Measurements from ENCODE around the gene RBM15. TPM values are rescaled to one million over a fixed set of nuclear protein-coding genes. Genes with fewer than 3 reads are reported as not detected.

The RBM15 gene
- total RNA-seq (10 to 100 TPM; 43.1 to 44.0 TPM), polyA plus RNA-seq (10 to 100 TPM in 1 of 3 donors, 1 to 10 TPM in 2; 6.6 to 11.0 (median 8.2) TPM), total RNA-seq (80.7 to 98.4 (median 87.1) reads per million in 6 experiments)

- no peak within 1 kb of the TSS for H3K4me3 Mint-ChIP-seq
- H3K27me3 Mint-ChIP-seq, result no peaks in the 10 kb centered on the region
- H3K9me3 Mint-ChIP-seq, result no peaks in the 10 kb centered on the region
- H3K27ac Mint-ChIP-seq, result peak within 1 kb of the TSS in 1 of 10 donors; percentile 97
- H3K4me1 Mint-ChIP-seq, result peaks cover 24 to 61% (median 58%) of the 10 kb centered on the region in 4 donors
- ATAC-seq (peak; percentile 74 to 75), DNase-seq (peak; percentile 87 to 100 (median 98))
- H3K36me3 Mint-ChIP-seq, result peaks cover 0 to 32% (median 22%) of the 10 kb centered on the region in 3 donors
- POLR2A ChIA-PET, result interaction anchor here (0.6 to 6.1 kb wide), 27 partner anchors 10 to 1247 kb away, joined by 3 to 136 read pairs (median 4); partner anchors contain the start of genes GNAI3, KCNC4, LAMTOR5 and PSMA5
These were observed at the start of gene RBM15 for GRCh38 chr1:110338886-110339406. Gene RBM15, plus strand, starts transcription at chr1:110339377. Its CDS starts 29 bp downstream, at chr1:110339406.

- Mint-ChIP-seq H3K4me1 (no peaks in the 10 kb centered on the region), H3K27me3 (peaks cover 0 to 1% (median 0%) of the 10 kb centered on the region in 5 donors), H3K9me3 (no peaks in the 10 kb centered on the region), H3K36me3 (no peaks in the 10 kb centered on the region), H3K27ac (peak overlapping the region in 1 of 10 donors; percentile 5), H3K4me3 (no peak overlapping the region)
- DNase-seq (no peak), ATAC-seq (no peak)
- POLR2A ChIA-PET, result no interaction called here
These were observed 47.7 kb upstream of the RBM15 start for GRCh38 chr1:110291241-110292030.

GRCh38 chr1:110292031-110292741 is 47.0 kb upstream of the RBM15 start:
- ATAC-seq (no peak), DNase-seq (no peak)
- Mint-ChIP-seq H3K9me3 (no peaks in the 10 kb centered on the region), H3K4me1 (no peaks in the 10 kb centered on the region), H3K27ac (peak overlapping the region in 1 of 10 donors; percentile 29), H3K36me3 (no peaks in the 10 kb centered on the region), H3K27me3 (peaks cover 0 to 1% (median 0%) of the 10 kb centered on the region in 5 donors), H3K4me3 (no peak overlapping the region)
- POLR2A ChIA-PET, result no interaction called here

GRCh38 chr1:110293601-110294104 is 45.5 kb upstream of the RBM15 start:
- POLR2A ChIA-PET, result no interaction called here

GRCh38 chr1:110294308-110294707 is 44.9 kb upstream of the RBM15 start:
- Mint-ChIP-seq H3K27me3 (peaks cover 0 to 1% (median 0%) of the 10 kb centered on the region in 5 donors), H3K27ac (no peak overlapping the region), H3K4me1 (no peaks in the 10 kb centered on the region), H3K4me3 (no peak overlapping the region), H3K36me3 (no peaks in the 10 kb centered on the region), H3K9me3 (no peaks in the 10 kb centered on the region)
- ATAC-seq (no peak), DNase-seq (no peak)
- POLR2A ChIA-PET, result interaction anchor here (0.7 kb wide), 1 partner anchor 14 kb away, joined by 5 read pairs; no protein-coding TSS in a partner anchor

More at GRCh38 chr1:110293601-110294104, 45.5 kb upstream of the RBM15 start:
- Mint-ChIP-seq H3K27me3 (peaks cover 0 to 1% (median 0%) of the 10 kb centered on the region in 5 donors), H3K9me3 (no peaks in the 10 kb centered on the region), H3K27ac (no peak overlapping the region), H3K36me3 (no peaks in the 10 kb centered on the region), H3K4me3 (no peak overlapping the region), H3K4me1 (no peaks in the 10 kb centered on the region)
- no peak for DNase-seq
- no peak for ATAC-seq

- H3K4me3 Mint-ChIP-seq, result no peak overlapping the region
- POLR2A ChIA-PET, result no interaction called here
- DNase-seq (no peak), ATAC-seq (no peak)
- H3K4me1 Mint-ChIP-seq, result no peaks in the 10 kb centered on the region
- H3K27ac Mint-ChIP-seq, result no peak overlapping the region
- H3K27me3 Mint-ChIP-seq, result peaks cover 0 to 18% (median 0%) of the 10 kb centered on the region in 5 donors
- no peaks in the 10 kb centered on the region for H3K36me3 Mint-ChIP-seq
- no peaks in the 10 kb centered on the region for H3K9me3 Mint-ChIP-seq
These were observed 40.2 kb upstream of the RBM15 start for GRCh38 chr1:110298991-110299390.

GRCh38 chr1:110300412-110301085 is 38.6 kb upstream of the RBM15 start:
- Mint-ChIP-seq H3K36me3 (no peaks in the 10 kb centered on the region), H3K4me3 (no peak overlapping the region), H3K4me1 (no peaks in the 10 kb centered on the region), H3K27ac (peak overlapping the region in 1 of 10 donors; percentile 68), H3K9me3 (no peaks in the 10 kb centered on the region), H3K27me3 (peaks cover 0 to 18% (median 0%) of the 10 kb centered on the region in 5 donors)
- POLR2A ChIA-PET, result no interaction called here
- DNase-seq (no peak), ATAC-seq (no peak)

GRCh38 chr1:110302836-110303235 is 36.3 kb upstream of the RBM15 start:
- no peak overlapping the region for H3K27ac Mint-ChIP-seq
- ATAC-seq, result no peak
- H3K36me3 Mint-ChIP-seq, result no peaks in the 10 kb centered on the region
- H3K9me3 Mint-ChIP-seq, result no peaks in the 10 kb centered on the region
- no peak overlapping the region for H3K4me3 Mint-ChIP-seq
- no peak for DNase-seq
- peaks cover 0 to 18% (median under 1%) of the 10 kb centered on the region in 5 donors for H3K27me3 Mint-ChIP-seq
- POLR2A ChIA-PET, result no interaction called here
- no peaks in the 10 kb centered on the region for H3K4me1 Mint-ChIP-seq

- POLR2A ChIA-PET, result no interaction called here
- Mint-ChIP-seq H3K27ac (peak overlapping the region in 1 of 10 donors; percentile 64), H3K4me3 (no peak overlapping the region), H3K9me3 (no peaks in the 10 kb centered on the region), H3K27me3 (peaks cover 0 to 18% (median 2%) of the 10 kb centered on the region in 5 donors), H3K4me1 (no peaks in the 10 kb centered on the region), H3K36me3 (no peaks in the 10 kb centered on the region)
- DNase-seq (no peak), ATAC-seq (no peak)
These were observed 33.2 kb upstream of the RBM15 start for GRCh38 chr1:110305900-110306420.

GRCh38 chr1:110307239-110307974 is 31.8 kb upstream of the RBM15 start:
- Mint-ChIP-seq H3K27me3 (peaks cover 0 to 11% (median 2%) of the 10 kb centered on the region in 5 donors), H3K27ac (peak overlapping the region in 1 of 10 donors; percentile 22), H3K9me3 (no peaks in the 10 kb centered on the region), H3K4me1 (peaks cover 0 to 1% (median 0%) of the 10 kb centered on the region in 4 donors), H3K4me3 (no peak overlapping the region), H3K36me3 (no peaks in the 10 kb centered on the region)
- ATAC-seq, result no peak
- POLR2A ChIA-PET, result no interaction called here
- no peak for DNase-seq

GRCh38 chr1:110308247-110308646 is 30.9 kb upstream of the RBM15 start:
- DNase-seq (no peak), ATAC-seq (no peak)
- no peaks in the 10 kb centered on the region for H3K9me3 Mint-ChIP-seq
- peak overlapping the region in 1 of 10 donors; percentile 73 for H3K27ac Mint-ChIP-seq
- POLR2A ChIA-PET, result no interaction called here
- H3K36me3 Mint-ChIP-seq, result no peaks in the 10 kb centered on the region
- H3K4me3 Mint-ChIP-seq, result no peak overlapping the region
- peaks cover 0 to 3% (median 1%) of the 10 kb centered on the region in 4 donors for H3K4me1 Mint-ChIP-seq
- H3K27me3 Mint-ChIP-seq, result peaks cover 0 to 2% (median 0%) of the 10 kb centered on the region in 5 donors
